Spleen (tissue), 11 donors: ENCODE results near the gene UBE2E2. TPM values are rescaled to one million over a fixed set of nuclear protein-coding genes. Genes with fewer than 3 reads are reported as not detected.

ENCODE experiments used
- DNase-seq: peaks from one replicate; pipeline ENCODE4 v3.0.0-alpha.2; 2020
- H3K27ac ChIP-seq, 8 donors: fragments of 200-600 bp; sonication (generic) in 7 of 8; 1 replicate in 4 of 8; 2 replicates in 4 of 8; pipeline versions ENCODE4 v1.5.0 to v1.8.0; 2016 to 2021; ENCODE audit warnings: inconsistent platforms in 4 of 8, mild to moderate bottlenecking in 4 of 8, moderate library complexity in 1 of 8
- H3K27me3 ChIP-seq, 7 donors: fragments of 200-600 bp; sonication (generic) in 6 of 7; replicated peaks in 1 of 7; 1 replicate in 4 of 7; 2 replicates in 3 of 7; pipeline versions ENCODE4 v1.5.0 to v1.8.0; 2016 to 2021; ENCODE audit warnings: inconsistent platforms in 3 of 7, mild to moderate bottlenecking in 1 of 7
- H3K36me3 ChIP-seq, 6 donors: fragments of 200-600 bp; sonication (generic) in 5 of 6; 1 replicate in 4 of 6; 2 replicates in 2 of 6; pipeline versions ENCODE4 v1.5.0 to v1.8.0; 2016 to 2021; ENCODE audit warnings: inconsistent platforms in 2 of 6
- H3K4me1 ChIP-seq, 6 donors: fragments of 200-600 bp; sonication (generic) in 5 of 6; 1 replicate in 3 of 6; 2 replicates in 3 of 6; pipeline versions ENCODE4 v1.5.0 to v1.8.0; 2016 to 2021; ENCODE audit warnings: inconsistent platforms in 3 of 6
- H3K4me3 ChIP-seq, 8 donors: fragments of 200-600 bp; sonication (generic) in 7 of 8; 1 replicate in 4 of 8; 2 replicates in 4 of 8; pipeline versions ENCODE4 v1.5.0 to v1.8.0; 2016 to 2021; ENCODE audit warnings: inconsistent platforms in 4 of 8, mild to moderate bottlenecking in 4 of 8, moderate library complexity in 2 of 8
- H3K9me3 ChIP-seq, 8 donors: fragments of 200-600 bp; sonication (generic) in 7 of 8; 1 replicate in 4 of 8; 2 replicates in 4 of 8; pipeline versions ENCODE4 v1.5.0 to v1.8.0; 2016 to 2021; ENCODE audit warnings: inconsistent platforms in 4 of 8
- POLR2A ChIP-seq, 3 donors: fragments of 450-650 bp; IDR thresholded peaks; one replicate each; pipeline ENCODE4 v1.5.1; 2017; ENCODE audit warnings: antibody characterized with exemption in 3 of 3, mild to moderate bottlenecking in 1 of 3
- POLR2AphosphoS5 ChIP-seq, 3 donors: sonication (generic); formaldehyde crosslinking; IDR thresholded peaks; one replicate each; pipeline ENCODE4 v1.5.1; 2017; ENCODE audit warnings: antibody characterized with exemption in 3 of 3
- WGBS, 5 donors: extraction: QIAGEN DNeasy Blood & Tissue Kit in 3 of 5; methylation state at CpG; one replicate each; pipeline versions ENCODE4 v1.1.5 to v1.1.7; 2013 to 2018; 5-methylcytosine and 5-hydroxymethylcytosine counted together
- intact Hi-C: fragments of 100-400 bp; cut with DNase I; formaldehyde crosslinking; loops from one replicate; pipeline ENCODE4 v1.15.0; 2023; ENCODE audit warnings: low total_unique reads
- polyA plus RNA-seq, 3 donors: library from polyadenylated mRNA; stranded (reverse); fragments of 200-250 nt; gene quantifications; one replicate each; pipeline ENCODE4 v1.2.1, GENCODE V29; 2013
- total RNA-seq, 7 donors: library from RNA; depleted of rRNA in 3 of 7; stranded (reverse); fragments of >200 nt in 3 of 7; fragmentation: NEBNext Ultra II Directional in 4 of 7; extraction: Animal tissue kit (Norgen Biotek cat#: 25700) in 4 of 7; gene quantifications; one replicate each; pipeline versions ENCODE4 v1.1.0 to v1.2.1, GENCODE V29; 2016 to 2021
- TF ChIP-seq, protein P1 (sequence below), 11 experiments: fragments of 200-600 bp in 7 of 11; fragments of 450-650 bp in 4 of 11; sonication (generic) in 4 of 11; IDR thresholded peaks in 8 of 11; conservative IDR thresholded peaks in 3 of 11; 1 replicate in 7 of 11; 2 replicates in 4 of 11; pipeline versions ENCODE4 v1.4.0 to v1.8.0; 2016 to 2021; ENCODE audit warnings: antibody characterized with exemption in 11 of 11, inconsistent platforms in 4 of 11, mild to moderate bottlenecking in 1 of 11
- donor health status: healthy with polysubstance abuse.
- donor health status: DM: no; HTN: no; CAD: no; lungs with moderate emphysema.
- donor health status: DM: no; HTN: no; CAD: no.
- donor health status: Bipolar disorder and iron deficiency.
- donor health status: healthy.
- donor health status: DM: no; HTN: no; CAD: no.
- donor health status: DM: yes; HTN: yes; CAD: no.

UBE2E2 gene
- total and polyA plus RNA-seq, 10 donors, result 27.9 to 87.6 (median 41.2) TPM

GRCh38 chr3:23442598-23443383 is 239.7 kb downstream of the UBE2E2 start:
- H3K4me3 ChIP-seq, result no peak overlapping the region
- WGBS, 5 donors, result 39 to 47% (median 40%) methylated on average over 4 of the region's 4 CpGs
- no peaks in the 10 kb centered on the region for H3K36me3 ChIP-seq
- no peak for DNase-seq
- H3K4me1 ChIP-seq, result peaks cover 17 to 59% (median 36%) of the 10 kb centered on the region in 6 donors
- H3K27ac ChIP-seq, result no peak overlapping the region
- TF ChIP-seq POLR2A (IDR thresholded peaks at IDR 0.05) (no peak), POLR2AphosphoS5 (IDR thresholded peaks at IDR 0.05) (no peak)
- TF ChIP-seq, protein P1, sequence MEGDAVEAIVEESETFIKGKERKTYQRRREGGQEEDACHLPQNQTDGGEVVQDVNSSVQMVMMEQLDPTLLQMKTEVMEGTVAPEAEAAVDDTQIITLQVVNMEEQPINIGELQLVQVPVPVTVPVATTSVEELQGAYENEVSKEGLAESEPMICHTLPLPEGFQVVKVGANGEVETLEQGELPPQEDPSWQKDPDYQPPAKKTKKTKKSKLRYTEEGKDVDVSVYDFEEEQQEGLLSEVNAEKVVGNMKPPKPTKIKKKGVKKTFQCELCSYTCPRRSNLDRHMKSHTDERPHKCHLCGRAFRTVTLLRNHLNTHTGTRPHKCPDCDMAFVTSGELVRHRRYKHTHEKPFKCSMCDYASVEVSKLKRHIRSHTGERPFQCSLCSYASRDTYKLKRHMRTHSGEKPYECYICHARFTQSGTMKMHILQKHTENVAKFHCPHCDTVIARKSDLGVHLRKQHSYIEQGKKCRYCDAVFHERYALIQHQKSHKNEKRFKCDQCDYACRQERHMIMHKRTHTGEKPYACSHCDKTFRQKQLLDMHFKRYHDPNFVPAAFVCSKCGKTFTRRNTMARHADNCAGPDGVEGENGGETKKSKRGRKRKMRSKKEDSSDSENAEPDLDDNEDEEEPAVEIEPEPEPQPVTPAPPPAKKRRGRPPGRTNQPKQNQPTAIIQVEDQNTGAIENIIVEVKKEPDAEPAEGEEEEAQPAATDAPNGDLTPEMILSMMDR (IDR thresholded peaks at IDR 0.05 in 8 of 11, conservative IDR thresholded peaks at IDR 0.05 in 3 of 11), result no peak
- H3K27me3 ChIP-seq, result no peaks in the 10 kb centered on the region
- no peaks in the 10 kb centered on the region for H3K9me3 ChIP-seq
- intact Hi-C loops, result no loop called here

DNA sequence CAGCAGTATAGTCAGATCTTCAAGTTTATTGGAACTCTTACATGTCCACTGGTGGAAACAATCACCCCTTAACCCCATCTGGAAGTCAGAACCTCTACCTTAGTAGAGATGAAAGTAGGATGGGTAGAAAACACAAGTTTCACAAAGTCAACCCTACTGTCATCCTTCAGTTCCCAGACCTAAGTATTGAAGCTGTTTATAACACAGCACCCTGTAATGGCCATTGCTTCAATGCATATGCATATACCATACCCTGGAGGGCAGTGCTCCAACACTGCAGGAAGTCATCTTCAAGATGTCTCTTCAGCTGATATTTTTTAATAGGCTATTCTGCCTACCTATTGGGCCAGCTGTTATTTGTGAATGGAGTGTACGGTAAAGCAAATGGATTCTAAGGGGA is 241.3 kb downstream of the UBE2E2 start:
- Histone ChIP-seq H3K9me3 (no peaks in the 10 kb centered on the region), H3K27ac (no peak overlapping the region), H3K27me3 (no peaks in the 10 kb centered on the region), H3K4me1 (peaks cover 17 to 62% (median 32%) of the 10 kb centered on the region in 6 donors), H3K36me3 (no peaks in the 10 kb centered on the region), H3K4me3 (no peak overlapping the region)
- TF ChIP-seq POLR2AphosphoS5 (IDR thresholded peaks at IDR 0.05) (no peak), POLR2A (IDR thresholded peaks at IDR 0.05) (no peak)
- TF ChIP-seq, protein P1 (IDR thresholded peaks at IDR 0.05 in 8 of 11, conservative IDR thresholded peaks at IDR 0.05 in 3 of 11), result no peak
- WGBS, 5 donors, result 93 to 100% (median 100%) methylated on average over 1 of the region's 1 CpG
- DNase-seq, result no peak
- intact Hi-C loops, result no loop called here

DNA sequence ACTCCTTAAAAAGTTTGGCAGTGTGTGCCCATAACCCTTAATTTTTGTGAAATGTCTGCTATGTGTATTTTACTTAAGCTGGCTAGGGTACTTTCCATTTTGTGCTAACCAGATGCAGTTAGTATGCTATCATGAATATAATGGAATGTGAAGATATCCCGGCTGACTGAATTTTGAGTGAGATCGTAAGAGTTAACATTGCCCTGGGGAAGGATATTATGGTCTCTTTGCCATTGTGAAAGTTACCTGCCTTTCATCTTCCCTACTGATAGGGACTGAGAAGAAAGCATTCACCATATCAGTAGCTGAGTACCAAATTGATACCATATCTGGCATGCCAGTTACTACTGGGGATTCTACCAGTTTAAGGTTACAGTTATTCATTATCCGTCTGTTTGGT is 243.2 kb downstream of the UBE2E2 start:
- intact Hi-C loops, result no loop called here
- TF ChIP-seq POLR2A (IDR thresholded peaks at IDR 0.05), result no peak
- TF ChIP-seq POLR2AphosphoS5 (IDR thresholded peaks at IDR 0.05), result no peak
- TF ChIP-seq, protein P1 (IDR thresholded peaks at IDR 0.05 in 8 of 11, conservative IDR thresholded peaks at IDR 0.05 in 3 of 11), result no peak
- no peak for DNase-seq
- Histone ChIP-seq H3K4me3 (no peak overlapping the region), H3K27ac (no peak overlapping the region), H3K9me3 (no peaks in the 10 kb centered on the region), H3K36me3 (no peaks in the 10 kb centered on the region), H3K4me1 (peaks cover 14 to 49% (median 22%) of the 10 kb centered on the region in 6 donors), H3K27me3 (no peaks in the 10 kb centered on the region)
- 90 to 93% (median 92%) methylated on average over 3 of the region's 3 CpGs for WGBS, 5 donors

- Histone ChIP-seq H3K27ac (no peak overlapping the region), H3K27me3 (no peaks in the 10 kb centered on the region), H3K4me1 (peaks cover 0 to 29% (median 9%) of the 10 kb centered on the region in 6 donors), H3K36me3 (no peaks in the 10 kb centered on the region), H3K9me3 (no peaks in the 10 kb centered on the region), H3K4me3 (no peak overlapping the region)
- WGBS, 5 donors, result 80 to 88% (median 81%) methylated on average over 2 of the region's 2 CpGs
- TF ChIP-seq POLR2AphosphoS5 (IDR thresholded peaks at IDR 0.05) (no peak), POLR2A (IDR thresholded peaks at IDR 0.05) (no peak)
- TF ChIP-seq, protein P1 (IDR thresholded peaks at IDR 0.05 in 8 of 11, conservative IDR thresholded peaks at IDR 0.05 in 3 of 11), result no peak
- no peak for DNase-seq
- intact Hi-C loops, result no loop called here
Observed at GRCh38 chr3:23448998-23449537, 245.9 kb downstream of the UBE2E2 start.
